Measurements from ENCODE around the gene AHCY. TPM values are rescaled to one million over a fixed set of nuclear protein-coding genes. Genes with fewer than 3 reads are reported as not detected.
"Not testable (repeated sequence)": the region's sequence is repeated elsewhere in the genome, so short reads cannot be mapped to it uniquely, and the experiment has no call there.

Gene AHCY
- total RNA-seq, 3 donors from 2014 or later, result 66.9 to 105 (median 88.4) TPM

GRCh38 chr20:34293589-34293988, 9.6 kb downstream of the AHCY start:
- no peaks in the 10 kb centered on the region for H3K27me3 ChIP-seq
- H3K27ac ChIP-seq, result no peak overlapping the region
- H3K4me3 ChIP-seq, result no peak overlapping the region
- no peaks in the 10 kb centered on the region for H3K36me3 ChIP-seq
- no peaks in the 10 kb centered on the region for H3K9me3 ChIP-seq
- DNase-seq (ENCODE audit: low spot score in 2 of 2), result no peak
- no peak for TF ChIP-seq CTCF (IDR thresholded peaks at IDR 0.05)
- TF ChIP-seq POLR2AphosphoS5 (IDR thresholded peaks at IDR 0.05), result no peak
- TF ChIP-seq POLR2A (IDR thresholded peaks at IDR 0.05), result no peak
- intact Hi-C loops (cut with DNase I; ENCODE audit: low total_unique reads), result no loop called here
- H3K4me1 ChIP-seq, result no peaks in the 10 kb centered on the region

- TF ChIP-seq CTCF (IDR thresholded peaks at IDR 0.05) (no peak), POLR2AphosphoS5 (IDR thresholded peaks at IDR 0.05) (no peak), POLR2A (IDR thresholded peaks at IDR 0.05) (no peak)
- intact Hi-C loops (cut with DNase I; ENCODE audit: low total_unique reads), result no loop called here
- Histone ChIP-seq H3K4me1 (no peaks in the 10 kb centered on the region), H3K36me3 (no peaks in the 10 kb centered on the region), H3K27ac (no peak overlapping the region), H3K9me3 (no peaks in the 10 kb centered on the region), H3K4me3 (no peak overlapping the region), H3K27me3 (no peaks in the 10 kb centered on the region)
- no peak for DNase-seq (ENCODE audit: low spot score in 2 of 2)
Measured at GRCh38 chr20:34293119-34293518, 10.0 kb downstream of the AHCY start.

- intact Hi-C loops (cut with DNase I; ENCODE audit: low total_unique reads), result no loop called here
- no peaks in the 10 kb centered on the region for H3K36me3 ChIP-seq
- TF ChIP-seq POLR2A (IDR thresholded peaks at IDR 0.05) (no peak), POLR2AphosphoS5 (IDR thresholded peaks at IDR 0.05) (no peak), CTCF (IDR thresholded peaks at IDR 0.05) (no peak)
- DNase-seq (ENCODE audit: low spot score in 2 of 2), result no peak
- no peaks in the 10 kb centered on the region for H3K27me3 ChIP-seq
- H3K9me3 ChIP-seq, result no peaks in the 10 kb centered on the region
- H3K4me3 ChIP-seq, result no peak overlapping the region
- no peak overlapping the region for H3K27ac ChIP-seq
- H3K4me1 ChIP-seq, result no peaks in the 10 kb centered on the region
Measured at GRCh38 chr20:34292496-34292895, 10.7 kb downstream of the AHCY start.

- H3K27me3 ChIP-seq, result no peaks in the 10 kb centered on the region
- no peaks in the 10 kb centered on the region for H3K9me3 ChIP-seq
- H3K27ac ChIP-seq, result no peak overlapping the region
- intact Hi-C loops (cut with DNase I; ENCODE audit: low total_unique reads), result no loop called here
- no peaks in the 10 kb centered on the region for H3K4me1 ChIP-seq
- TF ChIP-seq POLR2A (IDR thresholded peaks at IDR 0.05), result no peak
- TF ChIP-seq POLR2AphosphoS5 (IDR thresholded peaks at IDR 0.05), result no peak
- no peak for TF ChIP-seq CTCF (IDR thresholded peaks at IDR 0.05)
- DNase-seq (ENCODE audit: low spot score in 2 of 2), result no peak
- no peak overlapping the region for H3K4me3 ChIP-seq
- H3K36me3 ChIP-seq, result no peaks in the 10 kb centered on the region
Measured at GRCh38 chr20:34290471-34290870, 12.7 kb downstream of the AHCY start.

- H3K36me3 ChIP-seq; H3K27ac ChIP-seq; H3K4me3 ChIP-seq; DNase-seq (ENCODE audit: low spot score in 2 of 2); H3K27me3 ChIP-seq; H3K4me1 ChIP-seq; intact Hi-C loops (cut with DNase I; ENCODE audit: low total_unique reads); H3K9me3 ChIP-seq: not testable (repeated sequence)
Measured at GRCh38 chr20:34287500-34287899, 15.7 kb downstream of the AHCY start.

- H3K4me1 ChIP-seq, result no peaks in the 10 kb centered on the region
- no peak for DNase-seq (ENCODE audit: low spot score in 2 of 2)
- no peaks in the 10 kb centered on the region for H3K36me3 ChIP-seq
- H3K27me3 ChIP-seq, result no peaks in the 10 kb centered on the region
- no peak overlapping the region for H3K4me3 ChIP-seq
- no peak for TF ChIP-seq POLR2AphosphoS5 (IDR thresholded peaks at IDR 0.05)
- no peak for TF ChIP-seq CTCF (IDR thresholded peaks at IDR 0.05)
- TF ChIP-seq POLR2A (IDR thresholded peaks at IDR 0.05), result no peak
- no peaks in the 10 kb centered on the region for H3K9me3 ChIP-seq
- H3K27ac ChIP-seq, result no peak overlapping the region
- intact Hi-C loops (cut with DNase I; ENCODE audit: low total_unique reads), result no loop called here
Measured at GRCh38 chr20:34285450-34285849, 17.7 kb downstream of the AHCY start.

Measured in breast epithelium (tissue), 4 donors.